ENCODE results near the gene MFAP5.
"Not testable (repeated sequence)": the region's sequence is repeated elsewhere in the genome, so short reads cannot be mapped to it uniquely, and the experiment has no call there.

MFAP5 gene

GRCh38 chr12:8629486-8630033 lies 33.1 kb downstream of the MFAP5 start:
- no peak for DNase-seq (ENCODE audit: low read depth, low spot score)

- no peak for DNase-seq (ENCODE audit: low read depth, low spot score)
These were observed 33.9 kb downstream of the MFAP5 start for GRCh38 chr12:8628731-8629130.

DNA sequence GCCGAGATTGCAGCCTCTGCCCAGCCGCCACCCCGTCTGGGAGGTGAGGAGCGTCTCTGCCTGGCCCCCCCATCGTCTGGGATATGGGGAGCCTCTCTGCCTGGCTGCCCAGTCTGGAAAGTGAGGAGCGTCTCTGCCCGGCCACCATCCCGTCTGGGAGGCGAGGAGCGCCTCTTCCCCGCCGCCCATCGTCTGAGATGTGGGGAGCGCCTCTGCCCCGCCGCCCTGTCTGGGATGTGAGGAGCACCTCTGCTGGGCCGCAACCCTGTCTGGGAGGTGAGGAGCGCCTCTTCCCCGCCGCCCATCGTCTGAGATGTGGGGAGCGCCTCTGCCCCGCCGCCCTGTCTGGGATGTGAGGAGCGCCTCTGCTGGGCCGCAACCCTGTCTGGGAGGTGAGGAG lies 37.9 kb downstream of the MFAP5 start:
- DNase-seq (ENCODE audit: low read depth, low spot score): not testable (repeated sequence)

- no peak for DNase-seq (ENCODE audit: low read depth, low spot score)
These were observed 40.0 kb downstream of the MFAP5 start for GRCh38 chr12:8622646-8623045.

DNA sequence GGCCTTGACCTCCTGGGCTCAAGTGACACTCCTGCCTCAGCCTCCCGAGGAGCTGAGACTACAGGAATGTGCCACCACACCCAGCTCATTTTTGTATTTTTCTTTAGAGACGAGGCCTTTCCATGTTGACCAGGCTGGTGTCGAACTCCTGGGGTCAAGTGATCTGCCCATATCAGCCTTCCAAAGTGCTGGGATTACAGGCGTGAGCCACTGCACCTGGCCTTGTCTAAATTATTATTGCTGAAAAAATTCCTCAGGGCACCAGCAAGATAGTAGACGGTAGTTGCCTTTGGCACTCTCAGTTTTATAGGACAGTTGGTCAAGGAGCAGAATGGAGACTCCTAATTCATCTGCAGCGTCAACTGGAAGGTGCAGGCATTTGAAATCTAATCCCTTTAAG lies 47.4 kb downstream of the MFAP5 start:
- DNase-seq (ENCODE audit: low read depth, low spot score): no peak

- DNase-seq (ENCODE audit: low read depth, low spot score): not testable (repeated sequence)
These were observed 48.7 kb downstream of the MFAP5 start for GRCh38 chr12:8613881-8614280.

- no peak for DNase-seq (ENCODE audit: low read depth, low spot score)
These were observed 50.0 kb downstream of the MFAP5 start, which contains the start of gene AICDA for GRCh38 chr12:8612629-8613028. TSS of gene AICDA (minus strand) at chr12:8612859. CDS start at chr12:8612767, 92 bp downstream.

- DNase-seq (ENCODE audit: low read depth, low spot score): no peak
These were observed 53.5 kb downstream of the MFAP5 start for GRCh38 chr12:8609061-8609570.

DNA sequence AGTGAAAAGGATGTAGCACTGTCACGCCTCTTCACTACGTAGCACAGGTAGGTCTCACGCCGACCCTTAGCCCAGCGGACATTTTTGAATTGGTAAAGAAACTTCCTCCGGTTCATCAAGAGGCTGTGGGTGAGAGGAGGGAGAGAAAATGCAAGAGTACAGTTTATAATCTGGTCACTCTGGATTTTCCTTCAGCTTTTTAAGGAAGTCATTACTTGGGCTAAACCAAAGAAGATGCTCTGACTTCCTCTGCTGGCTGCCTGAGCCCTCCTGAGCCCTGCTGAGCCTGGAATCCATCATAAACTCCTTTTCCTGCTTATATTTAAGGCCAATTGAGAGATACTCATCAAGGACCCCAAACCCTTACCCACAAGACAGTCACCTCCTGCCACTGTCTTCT lies 55.7 kb downstream of the MFAP5 start:
- no peak for DNase-seq (ENCODE audit: low read depth, low spot score)

- DNase-seq (ENCODE audit: low read depth, low spot score): no peak
These were observed 57.6 kb downstream of the MFAP5 start for GRCh38 chr12:8605057-8605456.

DNA sequence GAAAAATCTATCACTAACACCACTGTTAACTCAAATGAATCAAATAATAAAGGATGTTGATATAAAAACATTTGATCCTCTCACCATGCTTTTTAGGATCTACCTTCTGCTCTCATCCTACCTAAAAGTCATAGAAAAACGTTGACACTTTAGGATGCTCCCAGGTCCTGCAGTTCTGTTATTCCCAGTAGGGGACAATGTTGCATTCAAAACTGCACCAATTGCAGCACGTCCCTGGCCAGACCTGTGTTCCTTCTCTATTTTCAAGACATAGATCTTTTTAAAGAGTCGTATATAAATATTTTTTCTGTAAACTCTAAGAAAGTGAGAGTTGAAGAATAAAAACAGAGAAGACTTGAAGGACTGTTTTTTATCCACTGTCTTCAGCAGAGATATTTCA lies 58.8 kb downstream of the MFAP5 start:
- no peak for DNase-seq (ENCODE audit: low read depth, low spot score)

DNA sequence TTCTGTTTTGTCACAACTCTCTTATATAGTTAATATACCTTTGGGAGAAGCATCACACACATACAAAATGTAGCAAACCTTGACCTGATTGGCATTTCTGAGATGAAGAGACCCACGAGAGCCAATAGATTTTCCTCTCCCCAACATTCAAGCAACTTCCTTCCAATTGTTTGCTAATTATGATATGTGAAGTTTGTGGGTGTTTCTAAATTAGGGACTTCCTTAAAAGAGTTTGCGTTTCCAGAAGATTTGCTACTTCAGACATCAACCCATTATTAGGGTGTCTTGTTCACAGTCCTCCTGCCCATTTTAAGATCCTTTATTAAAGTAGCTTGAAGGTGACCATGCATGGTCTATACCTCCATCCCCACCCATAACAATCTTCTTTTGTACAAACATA lies 59.3 kb downstream of the MFAP5 start:
- no peak for DNase-seq (ENCODE audit: low read depth, low spot score)

DNA sequence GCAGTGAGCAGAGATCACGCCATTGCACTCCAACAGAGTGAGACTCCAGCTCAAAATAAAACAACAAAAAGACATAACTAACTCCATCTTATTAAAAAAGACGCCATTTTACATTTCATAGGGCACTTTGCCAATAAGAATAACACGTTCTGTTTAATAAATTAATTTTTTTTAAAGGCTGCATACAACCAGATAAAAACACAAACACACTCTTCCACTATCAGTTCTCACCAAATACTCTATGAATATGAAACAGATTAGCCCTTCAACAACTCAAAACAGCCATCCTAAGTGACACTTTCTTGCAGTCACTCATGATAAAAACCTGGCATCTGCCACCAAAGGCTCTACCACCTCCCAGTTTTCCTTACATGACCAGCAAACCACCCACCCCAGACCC lies 66.1 kb downstream of the MFAP5 start:
- DNase-seq (ENCODE audit: low read depth, low spot score): no peak

All from smooth muscle cell of the brain vasculature (primary cell).